Measurements from ENCODE around the gene TOX3.

- TF ChIP-seq PRDM15 (CRISPR knock-in tag; IDR thresholded peaks at IDR 0.05) (no peak), TAF1 (IDR thresholded peaks at IDR 0.05; ENCODE audit: borderline replicate concordance, low read depth, low read length) (no peak), CTCF (IDR thresholded peaks at IDR 0.05 in 2 of 3, conservative IDR thresholded peaks at IDR 0.05 in 1 of 3; ENCODE audit: control insufficient read depth in 2 of 3, extremely low read depth in 1 of 3, insufficient read depth in 1 of 3, low read depth in 3 of 3, low read length in 3 of 3) (no peak), POLR2AphosphoS5 (IDR thresholded peaks at IDR 0.05; ENCODE audit: low read length) (no peak), ZNF24 (IDR thresholded peaks at IDR 0.05) (no peak), EP300 (IDR thresholded peaks at IDR 0.05; ENCODE audit: borderline replicate concordance in 1 of 2, control insufficient read depth in 1 of 2, low read depth in 2 of 2, low read length in 2 of 2) (no peak)
These were observed 86.2 kb downstream of the TOX3 start for GRCh38 chr16:52460639-52461178.
